ENCODE results near the gene NCOA6.

DNA sequence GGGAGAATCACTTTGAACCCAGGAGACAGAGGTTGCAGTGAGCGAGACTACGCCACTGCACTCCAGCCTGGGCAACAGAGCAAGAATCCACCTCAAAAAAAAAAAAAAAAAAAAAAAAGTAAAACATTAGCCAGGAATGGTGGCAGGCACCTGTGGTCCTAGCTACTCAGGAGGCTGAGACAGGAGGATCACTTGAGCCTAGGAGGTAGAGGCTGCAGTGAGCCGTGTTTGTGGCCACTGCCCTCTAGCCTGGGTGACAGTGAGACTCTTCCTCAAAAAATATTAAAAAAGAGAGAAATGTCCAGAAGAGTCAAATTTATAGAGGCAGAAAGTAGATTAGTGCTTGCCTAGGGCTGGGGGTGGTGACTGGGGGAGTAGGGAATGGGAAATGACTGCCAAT lies 141.8 kb downstream of the NCOA6 start:
- TF ChIP-seq POLR2A (IDR thresholded peaks at IDR 0.05), result no peak
- TF ChIP-seq, protein P1, sequence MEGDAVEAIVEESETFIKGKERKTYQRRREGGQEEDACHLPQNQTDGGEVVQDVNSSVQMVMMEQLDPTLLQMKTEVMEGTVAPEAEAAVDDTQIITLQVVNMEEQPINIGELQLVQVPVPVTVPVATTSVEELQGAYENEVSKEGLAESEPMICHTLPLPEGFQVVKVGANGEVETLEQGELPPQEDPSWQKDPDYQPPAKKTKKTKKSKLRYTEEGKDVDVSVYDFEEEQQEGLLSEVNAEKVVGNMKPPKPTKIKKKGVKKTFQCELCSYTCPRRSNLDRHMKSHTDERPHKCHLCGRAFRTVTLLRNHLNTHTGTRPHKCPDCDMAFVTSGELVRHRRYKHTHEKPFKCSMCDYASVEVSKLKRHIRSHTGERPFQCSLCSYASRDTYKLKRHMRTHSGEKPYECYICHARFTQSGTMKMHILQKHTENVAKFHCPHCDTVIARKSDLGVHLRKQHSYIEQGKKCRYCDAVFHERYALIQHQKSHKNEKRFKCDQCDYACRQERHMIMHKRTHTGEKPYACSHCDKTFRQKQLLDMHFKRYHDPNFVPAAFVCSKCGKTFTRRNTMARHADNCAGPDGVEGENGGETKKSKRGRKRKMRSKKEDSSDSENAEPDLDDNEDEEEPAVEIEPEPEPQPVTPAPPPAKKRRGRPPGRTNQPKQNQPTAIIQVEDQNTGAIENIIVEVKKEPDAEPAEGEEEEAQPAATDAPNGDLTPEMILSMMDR (IDR thresholded peaks at IDR 0.05), result no peak
